Tibial artery (tissue), 4 donors: Measurements from ENCODE around the gene CFAP43.

Source experiments
- DNase-seq, 2 donors: peaks; one replicate each; pipeline ENCODE4 v3.0.0-alpha.2; 2019
- H3K27ac ChIP-seq, 2 donors: fragments of 200-600 bp; sonication (generic) in 1 of 2; 1 replicate in 1 of 2; 2 replicates in 1 of 2; pipeline ENCODE4 v1.5.1; 2018 to 2019; ENCODE audit warnings: mild to moderate bottlenecking in 1 of 2
- H3K27me3 ChIP-seq, 2 donors: fragments of 200-600 bp; sonication (generic) in 1 of 2; one replicate each; pipeline versions ENCODE4 v1.5.1 to v1.6.0; 2016 to 2019
- H3K36me3 ChIP-seq, 3 donors: fragments of 200-600 bp; sonication (generic) in 2 of 3; one replicate each; pipeline ENCODE4 v1.5.1; 2016 to 2019; ENCODE audit warnings: mild to moderate bottlenecking in 2 of 3
- H3K4me1 ChIP-seq, 4 donors: fragments of 200-600 bp; sonication (generic) in 2 of 4; 1 replicate in 3 of 4; 2 replicates in 1 of 4; pipeline ENCODE4 v1.5.1; 2016 to 2019
- H3K4me3 ChIP-seq, 2 donors: fragments of 200-600 bp; sonication (generic) in 1 of 2; 1 replicate in 1 of 2; 2 replicates in 1 of 2; pipeline ENCODE4 v1.5.1; 2018 to 2019; ENCODE audit warnings: mild to moderate bottlenecking in 2 of 2
- H3K9me3 ChIP-seq, 3 donors: fragments of 200-600 bp; sonication (generic) in 1 of 3; one replicate each; pipeline ENCODE4 v1.5.1; 2016 to 2019
- intact Hi-C: fragments of 100-400 bp; cut with DNase I; formaldehyde crosslinking; loops from one replicate; pipeline ENCODE4 v1.15.0; 2023; ENCODE audit warnings: low total_unique reads
- TF ChIP-seq, protein P1 (sequence below), 2 experiments: fragments of 200-600 bp in 1 of 2; fragments of 450-650 bp in 1 of 2; IDR thresholded peaks; one replicate each; pipeline ENCODE4 v1.5.1; 2017 to 2019; ENCODE audit warnings: antibody characterized with exemption in 2 of 2, mild to moderate bottlenecking in 1 of 2, moderate library complexity in 1 of 2

The CFAP43 gene

DNA sequence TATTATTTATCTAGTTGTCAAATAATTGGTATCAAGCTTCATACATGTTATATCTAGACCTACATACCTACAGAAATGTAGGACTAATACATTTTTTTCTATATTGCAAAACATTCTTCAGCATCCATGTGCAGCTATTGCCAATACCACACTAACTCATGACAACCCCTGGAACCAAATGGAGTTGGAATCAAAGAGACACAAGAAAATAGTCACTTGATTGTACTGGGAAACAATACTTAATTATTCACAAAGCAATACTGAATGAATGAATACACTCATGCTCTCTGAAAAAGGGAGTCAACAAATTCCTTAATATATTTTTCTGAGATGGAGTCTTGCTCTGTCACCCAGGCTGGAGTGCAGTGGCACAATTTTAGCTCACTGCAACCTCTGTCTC lies 10.4 kb upstream of the CFAP43 start:
- intact Hi-C loops = no loop called here
- Histone ChIP-seq H3K27me3 (peaks cover 0 to 26% of the 10 kb centered on the region in 2 donors), H3K27ac (no peak overlapping the region), H3K9me3 (no peaks in the 10 kb centered on the region), H3K36me3 (no peaks in the 10 kb centered on the region), H3K4me1 (no peaks in the 10 kb centered on the region), H3K4me3 (no peak overlapping the region)
- no peak for DNase-seq
- TF ChIP-seq, protein P1, sequence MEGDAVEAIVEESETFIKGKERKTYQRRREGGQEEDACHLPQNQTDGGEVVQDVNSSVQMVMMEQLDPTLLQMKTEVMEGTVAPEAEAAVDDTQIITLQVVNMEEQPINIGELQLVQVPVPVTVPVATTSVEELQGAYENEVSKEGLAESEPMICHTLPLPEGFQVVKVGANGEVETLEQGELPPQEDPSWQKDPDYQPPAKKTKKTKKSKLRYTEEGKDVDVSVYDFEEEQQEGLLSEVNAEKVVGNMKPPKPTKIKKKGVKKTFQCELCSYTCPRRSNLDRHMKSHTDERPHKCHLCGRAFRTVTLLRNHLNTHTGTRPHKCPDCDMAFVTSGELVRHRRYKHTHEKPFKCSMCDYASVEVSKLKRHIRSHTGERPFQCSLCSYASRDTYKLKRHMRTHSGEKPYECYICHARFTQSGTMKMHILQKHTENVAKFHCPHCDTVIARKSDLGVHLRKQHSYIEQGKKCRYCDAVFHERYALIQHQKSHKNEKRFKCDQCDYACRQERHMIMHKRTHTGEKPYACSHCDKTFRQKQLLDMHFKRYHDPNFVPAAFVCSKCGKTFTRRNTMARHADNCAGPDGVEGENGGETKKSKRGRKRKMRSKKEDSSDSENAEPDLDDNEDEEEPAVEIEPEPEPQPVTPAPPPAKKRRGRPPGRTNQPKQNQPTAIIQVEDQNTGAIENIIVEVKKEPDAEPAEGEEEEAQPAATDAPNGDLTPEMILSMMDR (IDR thresholded peaks at IDR 0.05) = no peak

DNA sequence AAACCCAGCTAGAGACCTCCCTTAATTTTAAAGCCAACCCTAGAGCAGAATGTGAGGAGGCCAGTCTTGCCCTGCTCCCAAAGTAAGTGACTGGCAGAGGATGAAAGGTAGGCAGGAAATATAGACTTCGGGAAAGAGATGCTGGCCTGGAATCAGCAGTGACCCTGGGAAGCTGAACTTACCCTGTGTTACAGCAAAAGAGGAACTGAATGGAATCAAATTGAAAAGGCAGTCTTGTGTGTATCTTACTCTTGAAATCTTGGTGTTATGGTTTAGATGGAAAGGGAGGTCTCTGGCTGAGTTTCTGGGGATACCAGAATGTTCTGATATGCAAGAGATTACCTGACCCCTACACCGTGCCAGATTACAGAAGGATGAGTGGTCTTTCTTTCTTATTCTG lies 7.9 kb upstream of the CFAP43 start:
- TF ChIP-seq, protein P1 (IDR thresholded peaks at IDR 0.05) = no peak
- Histone ChIP-seq H3K27ac (no peak overlapping the region), H3K9me3 (no peaks in the 10 kb centered on the region), H3K4me1 (no peaks in the 10 kb centered on the region), H3K36me3 (no peaks in the 10 kb centered on the region), H3K27me3 (peaks cover 0 to 27% of the 10 kb centered on the region in 2 donors), H3K4me3 (no peak overlapping the region)
- DNase-seq = no peak
- intact Hi-C loops = no loop called here

- no peaks in the 10 kb centered on the region for H3K36me3 ChIP-seq
- H3K27ac ChIP-seq = no peak overlapping the region
- no peak for DNase-seq
- H3K27me3 ChIP-seq = peaks cover 0 to 12% of the 10 kb centered on the region in 2 donors
- H3K9me3 ChIP-seq = no peaks in the 10 kb centered on the region
- peaks cover 0 to 17% (median 10%) of the 10 kb centered on the region in 4 donors for H3K4me1 ChIP-seq
- intact Hi-C loops = no loop called here
- no peak overlapping the region for H3K4me3 ChIP-seq
- TF ChIP-seq, protein P1 (IDR thresholded peaks at IDR 0.05) = no peak
Observed at GRCh38 chr10:104235801-104236200, 3.6 kb upstream of the CFAP43 start.

DNA sequence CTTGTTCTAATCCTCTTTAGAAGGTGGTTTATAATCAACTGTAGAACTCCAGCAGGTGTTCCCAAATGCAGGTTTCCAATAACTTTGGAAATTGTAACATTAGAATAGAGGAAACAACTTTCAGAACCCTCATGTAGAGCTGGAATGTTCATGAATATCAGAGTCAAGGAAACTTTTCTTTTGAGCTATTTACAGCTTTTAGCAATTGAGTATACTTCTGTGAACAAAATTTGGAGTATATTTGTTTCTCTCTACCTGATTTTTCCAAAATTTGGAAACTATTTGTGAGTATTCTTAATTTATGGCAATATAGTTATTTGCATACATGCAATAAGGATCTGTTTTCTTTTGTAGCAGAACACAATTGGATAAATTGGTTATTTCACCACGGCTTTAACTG lies 2.8 kb upstream of the CFAP43 start:
- intact Hi-C loops = no loop called here
- Histone ChIP-seq H3K36me3 (no peaks in the 10 kb centered on the region), H3K4me3 (no peak overlapping the region), H3K27ac (no peak overlapping the region), H3K4me1 (peaks cover 0 to 17% (median 10%) of the 10 kb centered on the region in 4 donors), H3K9me3 (no peaks in the 10 kb centered on the region), H3K27me3 (peaks cover 0 to 12% of the 10 kb centered on the region in 2 donors)
- TF ChIP-seq, protein P1 (IDR thresholded peaks at IDR 0.05) = no peak
- DNase-seq = no peak

- no peak for DNase-seq
- peaks cover 0 to 17% (median 10%) of the 10 kb centered on the region in 4 donors for H3K4me1 ChIP-seq
- no peak overlapping the region for H3K27ac ChIP-seq
- H3K9me3 ChIP-seq = no peaks in the 10 kb centered on the region
- intact Hi-C loops = no loop called here
- H3K27me3 ChIP-seq = peaks cover 0 to 7% of the 10 kb centered on the region in 2 donors
- no peak overlapping the region for H3K4me3 ChIP-seq
- TF ChIP-seq, protein P1 (IDR thresholded peaks at IDR 0.05) = no peak
- no peaks in the 10 kb centered on the region for H3K36me3 ChIP-seq
Observed at GRCh38 chr10:104233817-104234216, 1.7 kb upstream of the CFAP43 start.

DNA sequence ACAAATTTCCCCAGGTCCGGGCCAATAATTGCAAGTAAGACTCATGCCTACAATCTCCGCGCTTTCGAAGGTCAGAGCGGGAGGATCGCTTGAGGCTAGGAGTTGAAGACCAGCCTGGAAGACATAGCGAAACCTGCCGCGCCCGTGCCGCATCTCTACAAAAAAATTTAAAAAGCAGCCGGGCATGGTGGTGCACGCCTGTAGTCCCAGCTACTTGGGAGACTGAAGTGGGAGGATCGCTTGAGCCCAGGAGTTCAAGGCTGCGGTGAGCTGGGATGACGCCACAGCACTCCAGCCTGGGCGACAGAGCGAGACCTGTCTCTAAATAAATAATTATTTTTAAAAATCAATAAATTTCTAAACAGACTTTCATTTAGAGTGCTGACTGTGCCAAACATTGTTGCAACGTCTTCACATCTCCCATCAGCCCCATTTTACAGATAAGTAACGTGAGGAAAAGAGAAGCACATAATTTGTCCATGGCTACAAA lies 494 bp upstream of the CFAP43 start:
- H3K9me3 ChIP-seq = no peaks in the 10 kb centered on the region
- TF ChIP-seq, protein P1 (IDR thresholded peaks at IDR 0.05) = no peak

More for the DNA sequence above, 494 bp upstream of the CFAP43 start:
- H3K27ac ChIP-seq = no peak overlapping the region
- peaks cover 0 to 17% (median 10%) of the 10 kb centered on the region in 4 donors for H3K4me1 ChIP-seq
- intact Hi-C loops = no loop called here
- DNase-seq = no peak
- no peaks in the 10 kb centered on the region for H3K36me3 ChIP-seq
- H3K4me3 ChIP-seq = peak overlapping the region; percentile 66 to 68
- peaks cover 0 to 6% of the 10 kb centered on the region in 2 donors for H3K27me3 ChIP-seq
